ENCODE measurements around the gene PRSS36. TPM values are rescaled to one million over a fixed set of nuclear protein-coding genes. Genes with fewer than 3 reads are reported as not detected.
A peak's percentile ranks its signal among the peaks of the same experiment; 100 is the strongest.

PRSS36 gene
- total and polyA plus RNA-seq, 2 of the 4 experiments (the other 2 are of a cell fraction): 0.18 to 0.55 TPM

GRCh38 chr16:31167315-31167714, 17.4 kb upstream of the PRSS36 start:
- no peak overlapping the region for H2BK20ac ChIP-seq (ENCODE audit: low read depth, low read length)
- H4K20me1 ChIP-seq (ENCODE audit: insufficient read depth, low read length): no peaks in the 10 kb centered on the region
- no peaks in the 10 kb centered on the region; the same call in 1 of the 2 replicates for H3K27me3 ChIP-seq (ENCODE audit: control insufficient read depth, insufficient read depth, low read length)
- intact Hi-C loops (cut with micrococcal nuclease): no loop called here
- no peak overlapping the region for H3K9ac ChIP-seq (ENCODE audit: low read depth, low read length)
- ChIA-PET CTCF (interaction anchor here (0.7 to 1.0 kb wide), 2 partner anchors 10 to 28 kb away, joined by 4 read pairs; no protein-coding TSS in a partner anchor), POLR2A (ENCODE audit: unreplicated experiment) (no interaction called here)
- H2AFZ ChIP-seq (replicated peaks; ENCODE audit: low read length, poor library complexity): no peak overlapping the region
- H3K23ac ChIP-seq (ENCODE audit: low read depth, low read length): no peak overlapping the region
- H3K18ac ChIP-seq (ENCODE audit: low read depth, low read length): no peak overlapping the region
- H2BK120ac ChIP-seq (ENCODE audit: low read depth, low read length): no peak overlapping the region
- H2AK9ac ChIP-seq (replicated peaks; ENCODE audit: low read depth, low read length, poor library complexity): no peak overlapping the region
- in situ Hi-C loops (cut with MboI; ENCODE audit: low sequenced_read_pairs): no loop called here
- no peaks in the 10 kb centered on the region for H3K9me1 ChIP-seq (ENCODE audit: insufficient read depth, low read length)
- no peak overlapping the region for H2AK5ac ChIP-seq (ENCODE audit: low read depth, low read length)
- H3K4me2 ChIP-seq (ENCODE audit: low read depth, low read length): no peak overlapping the region
- H3K14ac ChIP-seq (replicated peaks; ENCODE audit: low read depth, low read length): no peak overlapping the region
- TF ChIP-seq CEBPB (IDR thresholded peaks at IDR 0.05; ENCODE audit: low read depth, low read length) (peak; percentile 54; the same call in 1 of the 2 replicates), MXI1 (IDR thresholded peaks at IDR 0.05; ENCODE audit: borderline replicate concordance, low read depth, low read length) (no peak)
- WGBS, 2 experiments (ENCODE audit: extremely low coverage in 2 of 2, insufficient read length in 1 of 2): 60% methylated on average over 3 of the region's 8 CpGs; no CpG with 5 or more reads in 1 of the 2 experiments
- H3K9me3 ChIP-seq (ENCODE audit: control insufficient read depth, insufficient read depth, low read length): no peaks in the 10 kb centered on the region
- no peak overlapping the region for H2BK15ac ChIP-seq (ENCODE audit: low read depth, low read length)
- no peak overlapping the region for H4K8ac ChIP-seq (ENCODE audit: low read depth in 2 of 2, low read length in 2 of 2)
- no peak overlapping the region for H2BK5ac ChIP-seq (ENCODE audit: low read depth, low read length, poor library complexity, severe bottlenecking)
- no peak overlapping the region for H3K4me3 ChIP-seq (ENCODE audit: insufficient read depth, low read depth, low read length)
- H3K4ac ChIP-seq (ENCODE audit: low read depth, low read length): no peak overlapping the region
- H3K56ac ChIP-seq (ENCODE audit: extremely low read depth, insufficient read depth, low read length): no peak overlapping the region
- DNase-seq: no peak
- no peak overlapping the region for H4K5ac ChIP-seq (ENCODE audit: low read depth, low read length)
- BruUV-seq (replicated peaks): no TSS peak
- ATAC-seq (ENCODE audit: low read depth): no peak
- dilution Hi-C loops (cut with HindIII; ENCODE audit: low sequenced_read_pairs, unreplicated experiment): no loop called here
- H3K36me3 ChIP-seq (ENCODE audit: control insufficient read depth, insufficient read depth, low read length): no peaks in the 10 kb centered on the region
- no peak overlapping the region for H3K27ac ChIP-seq (ENCODE audit: insufficient read depth, low read length)
- H4K91ac ChIP-seq (ENCODE audit: insufficient read depth, low read depth, low read length): no peak overlapping the region
- H3K79me1 ChIP-seq (ENCODE audit: low read depth in 1 of 2, low read length in 2 of 2): no peaks in the 10 kb centered on the region
- no peaks in the 10 kb centered on the region for H3K4me1 ChIP-seq (ENCODE audit: control insufficient read depth, insufficient read depth, low read length)
